ENCODE data around the gene ASPHD2.

- TF ChIP-seq, protein P1, sequence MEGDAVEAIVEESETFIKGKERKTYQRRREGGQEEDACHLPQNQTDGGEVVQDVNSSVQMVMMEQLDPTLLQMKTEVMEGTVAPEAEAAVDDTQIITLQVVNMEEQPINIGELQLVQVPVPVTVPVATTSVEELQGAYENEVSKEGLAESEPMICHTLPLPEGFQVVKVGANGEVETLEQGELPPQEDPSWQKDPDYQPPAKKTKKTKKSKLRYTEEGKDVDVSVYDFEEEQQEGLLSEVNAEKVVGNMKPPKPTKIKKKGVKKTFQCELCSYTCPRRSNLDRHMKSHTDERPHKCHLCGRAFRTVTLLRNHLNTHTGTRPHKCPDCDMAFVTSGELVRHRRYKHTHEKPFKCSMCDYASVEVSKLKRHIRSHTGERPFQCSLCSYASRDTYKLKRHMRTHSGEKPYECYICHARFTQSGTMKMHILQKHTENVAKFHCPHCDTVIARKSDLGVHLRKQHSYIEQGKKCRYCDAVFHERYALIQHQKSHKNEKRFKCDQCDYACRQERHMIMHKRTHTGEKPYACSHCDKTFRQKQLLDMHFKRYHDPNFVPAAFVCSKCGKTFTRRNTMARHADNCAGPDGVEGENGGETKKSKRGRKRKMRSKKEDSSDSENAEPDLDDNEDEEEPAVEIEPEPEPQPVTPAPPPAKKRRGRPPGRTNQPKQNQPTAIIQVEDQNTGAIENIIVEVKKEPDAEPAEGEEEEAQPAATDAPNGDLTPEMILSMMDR (CRISPR knock-in tag; IDR thresholded peaks at IDR 0.05) = no peak
- TF ChIP-seq BCLAF1 (IDR thresholded peaks at IDR 0.05) (no peak), POLR2A (IDR thresholded peaks at IDR 0.05; ENCODE audit: insufficient read depth in 1 of 2, low read depth in 2 of 2, low read length in 2 of 2) (no peak), SMARCC2 (IDR thresholded peaks at IDR 0.05) (no peak)
- TF ChIP-seq, protein P2, sequence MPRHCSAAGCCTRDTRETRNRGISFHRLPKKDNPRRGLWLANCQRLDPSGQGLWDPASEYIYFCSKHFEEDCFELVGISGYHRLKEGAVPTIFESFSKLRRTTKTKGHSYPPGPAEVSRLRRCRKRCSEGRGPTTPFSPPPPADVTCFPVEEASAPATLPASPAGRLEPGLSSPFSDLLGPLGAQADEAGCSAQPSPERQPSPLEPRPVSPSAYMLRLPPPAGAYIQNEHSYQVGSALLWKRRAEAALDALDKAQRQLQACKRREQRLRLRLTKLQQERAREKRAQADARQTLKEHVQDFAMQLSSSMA (CRISPR knock-in tag; IDR thresholded peaks at IDR 0.05) = no peak
Measured at GRCh38 chr22:26442086-26442756, 13.2 kb downstream of the ASPHD2 start.

Data from HepG2 (cell line).